HG02763 (cell line): ENCODE measurements around the gene TMEM131.
"Not testable (repeated sequence)": the region's sequence is repeated elsewhere in the genome, so short reads cannot be mapped to it uniquely, and the experiment has no call there.

Source experiments
- ATAC-seq: cut with Tn5 transposase; IDR thresholded peaks from one replicate; pipeline ENCODE4 v1.9.1; 2021; ENCODE audit warnings: mild to moderate bottlenecking, moderate library complexity; ENCODE audit not compliant: unreplicated experiment

The TMEM131 gene

DNA sequence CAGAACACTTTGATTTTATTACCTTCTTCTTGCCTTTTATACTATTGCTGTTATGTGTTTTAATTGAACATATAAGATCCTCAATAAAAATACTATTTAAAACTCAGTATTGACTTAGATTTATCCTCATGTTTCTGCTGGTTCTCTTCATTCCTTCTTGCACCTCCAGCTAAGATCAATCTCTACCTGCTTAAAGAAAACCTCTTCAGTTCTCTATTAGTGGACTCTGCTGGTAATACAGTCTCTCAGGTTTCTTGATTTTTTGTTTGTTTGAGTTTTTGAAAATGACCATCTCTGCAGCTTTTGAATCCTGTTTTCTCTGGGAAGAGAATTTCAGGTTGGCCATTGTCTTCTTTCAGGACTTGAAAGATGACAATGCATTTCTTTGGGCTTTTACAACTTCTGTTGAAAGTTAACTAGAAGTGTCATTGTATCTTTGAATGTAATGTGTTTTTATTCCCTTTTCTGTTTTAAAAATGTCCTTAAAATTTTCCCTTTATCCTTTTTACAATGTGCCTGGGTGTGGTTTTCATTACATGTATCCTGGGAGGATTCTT lies 29.8 kb upstream of the TMEM131 start:
- ATAC-seq = no peak

DNA sequence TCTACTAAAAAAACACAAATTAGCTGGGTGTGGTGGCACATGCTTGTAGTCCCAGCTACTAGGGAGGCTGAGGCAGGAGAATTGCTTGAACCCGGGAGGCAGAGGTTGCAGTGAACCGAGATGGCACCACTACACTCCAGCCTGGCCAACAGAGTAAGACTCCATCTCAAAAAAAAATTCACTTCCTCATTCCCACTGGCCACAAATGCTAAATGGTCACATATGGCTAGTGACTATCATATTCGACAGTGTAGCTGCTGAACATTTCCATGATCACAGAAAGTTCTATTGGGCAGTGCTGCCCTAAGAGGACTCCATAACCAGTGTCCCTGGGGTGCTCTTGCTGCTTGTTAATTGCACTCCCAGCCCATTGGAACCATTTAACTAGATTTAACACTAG lies 26.3 kb upstream of the TMEM131 start:
- ATAC-seq = not testable (repeated sequence)

DNA sequence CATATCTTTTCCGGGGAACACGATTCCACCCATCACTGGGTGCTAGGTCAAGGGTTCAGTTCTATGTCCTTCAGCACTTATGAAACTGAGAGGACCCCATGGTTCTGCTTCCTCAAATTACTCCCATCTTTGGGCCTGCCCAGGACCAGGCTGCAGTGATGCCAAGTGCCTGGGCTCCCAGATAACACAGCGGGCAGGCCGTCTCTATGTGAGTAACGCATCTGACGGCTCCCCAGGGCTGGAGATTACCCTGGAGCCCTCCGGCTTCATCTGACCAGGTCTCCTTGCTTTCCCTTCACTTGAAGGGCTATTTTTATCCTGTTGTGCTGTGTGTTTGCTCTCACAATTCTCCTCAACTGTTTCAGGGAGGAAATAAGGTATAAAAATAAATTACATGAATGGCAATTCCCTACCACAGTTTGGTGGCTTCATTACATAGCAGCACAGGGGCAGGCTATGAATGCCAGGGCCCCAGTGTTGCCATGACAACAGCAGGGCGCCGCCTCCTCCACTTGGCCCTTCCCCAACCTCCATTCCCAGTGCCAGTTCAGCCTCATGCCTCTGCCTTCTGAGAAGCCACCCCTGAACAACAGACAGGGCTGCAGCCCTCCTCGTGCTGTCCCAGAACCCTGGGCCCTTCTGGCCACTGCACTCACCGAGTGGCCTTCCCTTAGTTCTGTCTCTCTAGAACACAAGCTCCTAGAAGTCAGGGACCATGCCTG lies 25.4 kb upstream of the TMEM131 start:
- no peak for ATAC-seq

DNA sequence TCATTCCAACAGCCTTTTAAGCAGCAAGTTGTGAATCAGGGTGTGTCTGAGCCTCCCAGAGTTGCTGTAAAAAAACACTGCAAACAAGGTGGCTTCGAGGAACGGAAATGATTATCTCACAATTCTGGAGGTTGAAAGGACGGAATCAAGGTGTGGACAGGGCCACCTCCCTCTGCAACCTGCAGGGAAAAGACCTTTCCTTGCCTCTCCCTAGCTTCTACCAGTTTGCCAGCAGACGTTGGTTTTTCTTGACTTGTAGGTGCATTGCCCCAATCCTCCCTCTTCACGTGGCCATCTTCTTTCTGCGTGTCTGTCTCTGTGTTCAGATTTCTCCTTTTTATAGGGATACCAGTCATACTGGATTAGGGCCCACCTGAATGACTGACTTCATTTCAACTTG lies 24.8 kb upstream of the TMEM131 start:
- ATAC-seq = no peak

DNA sequence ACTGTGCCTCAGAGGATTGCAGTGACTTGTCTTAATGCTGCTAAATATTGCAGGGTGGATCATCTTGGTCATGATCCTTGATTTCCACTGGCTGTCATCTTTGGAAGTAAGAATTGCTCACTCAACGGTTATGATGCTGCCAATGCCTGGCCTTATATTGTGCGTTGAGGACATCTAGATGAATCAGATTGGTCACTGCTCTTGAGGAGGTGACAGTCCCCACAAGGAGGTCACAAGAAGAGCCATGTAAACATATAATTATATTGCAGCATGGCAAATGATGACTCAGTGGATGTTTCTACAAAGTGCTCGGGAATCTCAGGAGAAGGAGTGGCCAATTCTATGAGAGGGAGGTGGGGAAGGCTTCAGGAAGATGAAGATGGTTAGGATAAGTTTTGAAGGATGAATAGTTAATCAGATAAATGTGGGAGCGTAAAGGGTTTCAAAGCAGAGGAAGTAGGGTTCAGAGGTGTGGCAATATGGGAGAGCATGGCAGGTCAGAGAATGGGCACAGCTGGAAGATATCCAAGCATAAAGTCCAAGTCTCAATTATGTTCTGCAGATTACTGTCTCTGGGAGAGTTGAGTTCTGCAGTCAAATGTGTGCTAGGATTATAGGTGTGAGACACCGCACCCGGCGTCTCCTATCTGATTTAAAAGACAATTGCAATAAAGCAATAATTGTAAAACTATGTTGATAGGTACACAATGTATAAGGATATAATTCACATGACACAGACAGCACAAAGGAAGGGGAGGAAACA lies 21.3 kb upstream of the TMEM131 start:
- ATAC-seq = no peak

DNA sequence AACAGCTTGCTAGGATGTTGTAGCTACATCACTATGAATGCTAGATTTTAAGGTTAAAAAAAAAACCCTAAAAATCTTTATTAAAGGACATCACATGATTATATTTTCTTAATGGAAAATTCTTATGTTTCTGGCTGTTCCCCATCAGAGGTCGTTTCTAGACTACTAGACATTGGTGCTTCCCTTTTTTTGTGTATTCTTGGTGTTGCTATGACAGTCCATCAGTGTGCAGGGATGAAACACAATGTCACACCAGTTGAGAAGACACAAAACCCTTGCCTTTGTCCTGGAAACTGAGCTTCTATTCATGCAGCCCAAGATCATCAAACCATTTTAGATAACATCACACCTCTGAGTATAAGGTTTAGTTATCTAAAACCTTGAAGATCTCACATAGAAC lies 19.9 kb upstream of the TMEM131 start:
- no peak for ATAC-seq

GRCh38 chr2:98014379-98014778 lies 18.6 kb upstream of the TMEM131 start:
- no peak for ATAC-seq

GRCh38 chr2:98013407-98014042 lies 17.8 kb upstream of the TMEM131 start:
- ATAC-seq = no peak

- ATAC-seq = peak; percentile 54
These were observed 16.8 kb upstream of the TMEM131 start for GRCh38 chr2:98012561-98012991.

DNA sequence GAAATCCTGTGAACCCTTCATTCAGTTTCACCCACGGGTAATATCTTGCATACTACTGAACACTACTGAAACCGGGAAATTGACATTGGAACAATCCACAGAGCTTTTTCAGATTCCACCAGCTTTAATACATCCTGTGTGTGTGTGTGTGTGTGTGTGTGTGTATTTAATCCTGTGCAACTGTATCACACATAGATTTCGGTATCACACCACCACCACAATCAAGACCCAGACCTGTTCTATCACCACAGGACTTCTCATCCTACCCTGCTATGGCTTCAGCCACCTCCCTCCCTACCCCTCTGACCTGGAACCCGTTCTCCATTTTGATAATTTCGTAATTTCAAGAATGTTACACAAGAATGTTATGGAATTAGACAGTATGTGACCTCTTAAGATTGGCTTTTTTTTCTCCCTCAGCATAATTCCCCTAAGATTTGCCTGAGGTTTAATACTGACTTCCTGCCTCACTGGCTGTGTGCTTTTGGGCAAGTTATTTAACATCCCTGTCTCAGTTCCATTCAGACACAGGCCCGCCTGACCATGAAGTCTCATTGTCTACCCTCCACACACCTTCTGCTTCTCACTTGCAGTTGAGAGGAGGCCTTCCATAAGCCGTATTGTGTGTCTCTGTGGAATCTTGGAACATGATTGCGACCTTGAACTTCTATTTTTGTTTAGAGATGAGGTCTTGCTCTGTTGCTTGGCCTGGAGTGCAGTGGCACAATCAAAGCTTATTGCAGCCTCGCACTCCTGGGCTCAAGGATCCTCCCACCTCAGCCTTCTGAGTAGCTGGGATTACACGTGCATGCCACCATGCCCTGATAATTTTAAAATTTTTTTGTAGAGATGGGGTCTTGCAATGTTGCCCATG lies 14.4 kb upstream of the TMEM131 start:
- no peak for ATAC-seq

DNA sequence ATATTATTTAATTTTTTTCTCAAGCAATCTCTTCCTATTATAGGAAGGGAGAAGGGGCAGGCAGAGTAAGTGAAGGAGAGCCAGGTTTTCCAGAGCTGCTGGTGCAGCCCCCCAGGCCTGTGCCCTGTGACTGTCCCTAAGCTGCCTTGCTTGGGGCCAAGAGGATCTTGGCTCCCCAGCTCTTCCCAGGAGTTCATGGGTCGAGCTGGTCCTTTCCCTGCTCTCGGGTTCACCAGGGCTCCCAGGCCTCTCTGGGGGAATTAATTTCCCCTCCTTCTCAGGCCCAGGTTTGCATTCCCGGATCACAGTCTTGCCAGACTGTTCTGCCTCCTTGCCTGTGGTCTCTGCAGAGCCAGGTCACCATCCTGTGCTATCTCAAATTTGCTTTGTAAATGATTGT lies 12.7 kb upstream of the TMEM131 start:
- no peak for ATAC-seq

DNA sequence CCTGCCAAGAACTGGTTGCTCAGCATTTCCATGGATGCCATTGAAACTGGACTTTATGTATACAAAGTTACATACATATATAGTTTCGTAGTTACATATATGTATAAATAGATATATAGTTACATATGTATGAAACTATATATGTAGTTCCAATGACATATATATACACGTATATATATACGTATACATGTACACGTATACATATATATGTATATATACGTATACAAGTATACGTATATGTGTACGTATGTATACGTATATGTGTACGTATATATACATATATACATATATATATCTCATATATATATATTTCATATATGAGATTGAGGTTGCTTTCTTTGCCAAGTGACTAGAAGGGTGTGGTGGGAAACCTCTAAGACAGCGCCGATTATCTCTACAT lies 10.6 kb upstream of the TMEM131 start:
- no peak for ATAC-seq

GRCh38 chr2:98004613-98005012 lies 8.9 kb upstream of the TMEM131 start:
- ATAC-seq = no peak

DNA sequence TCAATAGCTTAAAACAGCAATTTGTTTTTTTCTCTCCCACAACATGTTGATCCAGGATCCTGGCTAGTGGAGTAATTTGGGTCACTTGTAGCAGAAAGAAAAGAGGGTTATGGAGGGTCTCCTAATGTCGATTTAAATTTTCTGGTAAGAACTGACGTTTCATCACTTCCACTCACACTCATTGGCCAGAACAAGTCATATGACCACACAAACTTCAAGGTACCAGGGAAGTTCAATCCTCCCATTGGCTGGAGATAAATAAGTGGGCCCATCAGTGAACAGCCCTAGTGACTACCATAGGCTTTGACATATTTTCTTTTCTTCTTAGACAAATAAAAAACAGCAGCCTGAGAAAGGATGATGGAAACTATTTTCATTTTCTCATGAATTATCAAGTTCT lies 8.3 kb upstream of the TMEM131 start:
- ATAC-seq = no peak

DNA sequence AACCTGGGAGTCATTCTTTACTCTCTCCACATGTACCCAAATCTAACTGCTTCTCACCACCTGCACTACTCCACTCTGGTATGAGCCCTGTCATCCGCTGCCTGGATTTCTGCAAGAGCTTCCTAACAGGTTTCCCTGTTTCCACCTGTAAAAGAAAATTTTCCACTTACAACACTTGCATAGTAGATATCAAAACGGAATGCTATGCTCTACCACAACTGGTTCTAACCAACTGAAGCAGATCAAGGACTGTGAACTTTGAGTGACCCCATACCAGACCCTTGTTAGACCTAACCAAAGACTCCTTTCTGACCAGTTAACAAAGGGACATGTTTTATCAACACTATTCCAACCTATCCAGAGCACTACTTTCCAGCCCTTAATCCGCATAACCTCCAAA lies 3.8 kb upstream of the TMEM131 start:
- no peak for ATAC-seq

DNA sequence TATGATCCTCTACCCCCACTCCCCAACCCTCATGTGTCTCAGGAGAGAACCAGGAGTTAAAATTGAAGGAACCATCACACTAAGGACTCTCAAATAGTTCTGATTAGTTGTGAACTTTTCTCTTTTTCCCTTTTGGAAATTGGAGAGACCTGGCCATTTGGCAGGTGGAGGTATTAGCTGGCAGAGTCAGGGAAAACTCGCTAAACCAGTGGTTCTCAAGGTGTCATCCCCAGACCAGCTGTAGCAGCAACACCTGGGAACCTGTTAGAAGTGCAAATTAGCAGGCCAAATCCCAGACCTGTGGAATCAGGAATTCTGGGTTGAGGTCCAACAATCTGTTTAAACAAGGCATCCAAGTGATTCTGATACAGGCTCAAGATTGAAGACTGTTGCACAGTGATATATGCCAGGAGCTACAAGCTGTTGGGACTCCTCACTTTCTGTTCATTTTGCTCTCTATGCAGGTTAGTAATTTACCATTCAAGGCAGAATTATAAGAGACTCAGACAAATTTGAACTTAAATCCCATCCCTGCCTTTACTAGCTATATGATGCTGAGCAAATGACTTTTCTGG lies 2.8 kb upstream of the TMEM131 start:
- ATAC-seq = no peak

- ATAC-seq = no peak
These were observed 2.1 kb upstream of the TMEM131 start for GRCh38 chr2:97997784-97998392.

DNA sequence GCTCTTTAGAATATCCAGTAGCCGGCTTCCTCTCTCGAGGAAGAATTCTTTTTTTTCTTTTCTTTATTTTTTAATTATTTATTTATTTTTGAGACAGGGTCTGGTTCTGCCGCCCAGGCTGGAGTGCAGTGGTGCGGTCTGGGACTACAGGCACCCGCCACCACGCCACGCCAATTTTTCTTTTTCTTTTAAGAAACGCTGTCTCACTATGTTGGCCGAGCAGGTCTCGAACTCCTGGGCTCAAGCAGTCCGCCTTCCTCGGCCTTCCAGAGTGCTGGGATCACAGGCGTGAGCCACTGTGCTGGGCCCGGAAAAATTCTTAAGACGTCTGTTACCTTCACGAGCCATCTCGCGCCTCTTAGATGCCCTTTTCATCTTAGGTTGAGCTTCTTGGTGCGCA lies 931 bp upstream of the TMEM131 start:
- ATAC-seq = no peak

DNA sequence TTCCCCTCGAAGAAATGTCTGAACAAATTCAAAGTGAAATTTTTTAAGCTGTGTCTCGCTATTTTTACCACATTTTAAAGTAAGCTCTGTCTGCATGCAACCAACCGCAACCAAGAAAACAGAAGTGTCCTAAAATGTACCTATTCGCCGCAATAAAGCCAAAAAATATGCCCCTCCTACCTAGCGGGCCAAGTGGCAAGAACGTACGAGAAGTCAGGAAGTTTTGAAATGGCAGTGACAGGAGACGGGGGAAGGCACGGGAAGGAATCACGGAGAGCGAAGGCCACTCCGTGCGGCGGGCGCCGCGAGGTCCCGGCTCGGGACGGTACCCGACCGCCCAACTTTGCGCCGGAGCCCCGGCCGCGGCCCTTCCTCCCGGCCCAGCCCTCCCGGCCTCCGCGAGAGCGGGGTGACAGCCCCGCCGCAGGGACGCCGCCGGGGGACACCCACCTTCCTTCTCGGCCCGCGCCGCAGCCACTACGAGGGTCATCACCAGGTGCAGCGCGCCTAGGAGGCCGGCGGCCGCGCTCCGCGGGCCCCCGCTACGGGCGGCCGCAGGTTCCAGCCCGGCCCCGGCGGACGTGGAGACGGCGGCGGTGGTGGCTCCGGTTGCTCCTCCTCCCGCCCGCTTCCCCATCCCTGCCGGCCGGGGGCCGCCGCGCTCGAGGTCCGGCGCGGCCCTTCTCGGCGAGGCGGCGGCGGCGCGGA lies 568 bp downstream of the TMEM131 start:
- ATAC-seq = peak; percentile 32
